ENCODE results near the gene APBA2. TPM values are rescaled to one million over a fixed set of nuclear protein-coding genes. Genes with fewer than 3 reads are reported as not detected.

Gene APBA2
- total and polyA plus RNA-seq, 2 donors from 2014 or later = 1.0 to 6.1 TPM

DNA sequence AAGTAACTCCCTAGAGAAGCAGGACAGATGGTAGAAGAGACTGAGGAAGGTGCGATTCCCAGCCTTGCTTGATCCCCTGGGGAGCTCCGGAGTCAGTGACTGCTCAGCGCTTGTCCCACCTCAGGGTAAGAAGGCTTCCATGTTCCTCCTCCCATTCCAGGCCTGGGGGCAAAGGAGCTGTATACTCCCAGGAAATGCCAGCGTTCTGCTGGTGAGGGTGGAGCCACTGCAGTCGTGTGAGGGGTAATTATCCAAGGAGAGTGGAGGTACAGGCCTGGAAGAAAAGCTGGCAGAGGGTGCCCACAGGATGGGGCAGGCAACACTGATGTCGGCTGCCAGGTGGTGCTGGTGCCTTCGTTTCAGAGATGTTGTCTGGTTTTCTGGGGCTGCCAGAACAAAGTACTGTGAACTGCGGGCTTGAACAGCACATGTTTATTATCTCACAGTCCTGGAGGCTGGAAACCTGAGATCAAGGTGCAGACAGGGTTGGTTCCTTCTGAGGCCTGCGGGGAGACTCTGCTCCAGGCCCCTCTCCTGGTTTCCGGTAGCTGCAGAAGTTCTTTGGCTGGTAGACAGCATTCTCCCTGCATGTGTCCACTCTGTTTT is 12.1 kb upstream of the APBA2 start:
- no peak overlapping the region for H3K4me3 ChIP-seq (ENCODE audit: low read length in 3 of 3)
- DNase-seq (peak in 3 of 5 donors; percentile 26 to 30 (median 27)), FAIRE-seq (no peak)
- TF ChIP-seq, protein P1, sequence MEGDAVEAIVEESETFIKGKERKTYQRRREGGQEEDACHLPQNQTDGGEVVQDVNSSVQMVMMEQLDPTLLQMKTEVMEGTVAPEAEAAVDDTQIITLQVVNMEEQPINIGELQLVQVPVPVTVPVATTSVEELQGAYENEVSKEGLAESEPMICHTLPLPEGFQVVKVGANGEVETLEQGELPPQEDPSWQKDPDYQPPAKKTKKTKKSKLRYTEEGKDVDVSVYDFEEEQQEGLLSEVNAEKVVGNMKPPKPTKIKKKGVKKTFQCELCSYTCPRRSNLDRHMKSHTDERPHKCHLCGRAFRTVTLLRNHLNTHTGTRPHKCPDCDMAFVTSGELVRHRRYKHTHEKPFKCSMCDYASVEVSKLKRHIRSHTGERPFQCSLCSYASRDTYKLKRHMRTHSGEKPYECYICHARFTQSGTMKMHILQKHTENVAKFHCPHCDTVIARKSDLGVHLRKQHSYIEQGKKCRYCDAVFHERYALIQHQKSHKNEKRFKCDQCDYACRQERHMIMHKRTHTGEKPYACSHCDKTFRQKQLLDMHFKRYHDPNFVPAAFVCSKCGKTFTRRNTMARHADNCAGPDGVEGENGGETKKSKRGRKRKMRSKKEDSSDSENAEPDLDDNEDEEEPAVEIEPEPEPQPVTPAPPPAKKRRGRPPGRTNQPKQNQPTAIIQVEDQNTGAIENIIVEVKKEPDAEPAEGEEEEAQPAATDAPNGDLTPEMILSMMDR (IDR thresholded peaks at IDR 0.05; ENCODE audit: borderline replicate concordance, extremely low read depth, insufficient read depth) = no peak
- no peaks in the 10 kb centered on the region for H3K36me3 ChIP-seq (ENCODE audit: control insufficient read depth in 2 of 3, insufficient read depth in 3 of 3, low read length in 3 of 3)
- no peak overlapping the region for H3K9ac ChIP-seq (ENCODE audit: low read length in 3 of 3)
- peaks cover 0 to 3% (median 0%) of the 10 kb centered on the region in 3 donors for H3K9me3 ChIP-seq (ENCODE audit: control insufficient read depth in 2 of 3, insufficient read depth in 1 of 3, low read length in 3 of 3)
- H3K27ac ChIP-seq (ENCODE audit: low read depth in 2 of 2, low read length in 2 of 2) = no peak overlapping the region
- H3K4me1 ChIP-seq (ENCODE audit: control insufficient read depth in 2 of 3, insufficient read depth in 2 of 3, low read depth in 1 of 3, low read length in 3 of 3) = no peaks in the 10 kb centered on the region
- no peaks in the 10 kb centered on the region for H3K27me3 ChIP-seq (ENCODE audit: control insufficient read depth, insufficient read depth, low read length)
- intact Hi-C loops (cut with DNase I) = no loop called here

DNA sequence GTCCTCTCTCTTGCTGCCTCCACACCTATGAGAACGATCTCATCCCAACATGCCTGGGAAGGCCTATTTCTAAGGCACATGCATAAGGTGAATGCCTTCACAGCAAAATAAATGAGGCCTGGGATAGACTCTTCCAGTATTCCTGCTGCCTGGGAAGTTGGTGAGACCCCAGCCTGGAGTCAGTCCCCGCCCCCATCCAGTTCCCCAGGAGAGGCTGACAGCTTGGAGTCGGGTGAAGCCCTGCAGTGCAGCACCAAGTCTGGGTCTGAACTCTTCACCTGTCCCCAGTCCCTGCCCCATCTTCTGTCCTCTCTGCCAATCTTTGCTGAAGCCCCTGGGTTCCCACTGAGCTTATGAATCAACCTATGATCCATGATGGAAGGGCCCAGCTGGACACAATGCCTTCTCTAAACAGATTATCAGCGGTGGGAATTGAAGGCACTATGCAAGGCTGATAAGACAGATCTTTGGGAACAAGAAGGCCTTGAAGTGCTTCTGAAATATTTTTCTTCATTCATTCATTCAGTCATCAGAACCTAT is 10.2 kb upstream of the APBA2 start:
- H3K36me3 ChIP-seq (ENCODE audit: control insufficient read depth in 2 of 3, insufficient read depth in 3 of 3, low read length in 3 of 3) = no peaks in the 10 kb centered on the region
- no peak for FAIRE-seq

DNA sequence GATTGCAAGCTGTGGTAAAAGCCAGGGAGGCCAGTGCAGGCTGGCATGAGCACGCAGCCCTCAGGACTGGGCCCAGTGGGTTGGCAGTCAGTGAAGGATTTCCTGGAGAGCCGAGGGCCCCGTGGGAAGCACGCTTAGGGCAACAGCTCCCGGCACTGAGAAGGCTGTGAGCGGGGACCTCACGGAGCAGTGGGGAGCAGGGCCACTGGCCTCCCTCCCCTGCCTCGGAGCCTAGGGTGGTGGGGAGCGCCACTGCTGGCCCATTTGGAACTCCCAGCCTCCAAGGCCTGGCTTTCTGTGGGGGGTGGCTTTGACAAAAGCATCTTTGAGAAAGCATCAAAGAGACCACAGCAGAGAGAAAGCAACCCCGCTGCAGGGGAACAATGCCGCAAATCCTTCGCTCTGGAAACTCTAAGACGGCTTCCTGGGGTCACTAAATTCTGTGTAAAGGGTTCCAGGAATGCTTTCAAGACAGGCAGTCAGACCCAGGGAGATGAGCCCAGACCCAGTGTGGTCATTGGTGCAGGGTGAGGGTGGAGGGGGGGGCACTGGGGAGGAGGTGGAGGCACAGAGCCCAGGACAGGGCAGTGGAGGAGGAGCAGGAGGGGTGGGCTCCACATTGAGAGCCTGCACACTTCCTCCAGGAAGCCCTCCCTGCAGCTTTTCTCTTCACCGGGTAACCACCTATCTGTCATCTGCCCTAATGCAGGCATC is 9.5 kb upstream of the APBA2 start:
- Histone ChIP-seq H3K27me3 (ENCODE audit: control insufficient read depth, insufficient read depth, low read length) (no peaks in the 10 kb centered on the region), H3K36me3 (ENCODE audit: control insufficient read depth in 2 of 3, insufficient read depth in 3 of 3, low read length in 3 of 3) (no peaks in the 10 kb centered on the region), H3K4me3 (ENCODE audit: low read length in 3 of 3) (no peak overlapping the region), H3K4me1 (ENCODE audit: control insufficient read depth in 2 of 3, insufficient read depth in 2 of 3, low read depth in 1 of 3, low read length in 3 of 3) (no peaks in the 10 kb centered on the region), H3K9me3 (ENCODE audit: control insufficient read depth in 2 of 3, insufficient read depth in 1 of 3, low read length in 3 of 3) (peaks cover 0 to 3% (median 0%) of the 10 kb centered on the region in 3 donors), H3K27ac (ENCODE audit: low read depth in 2 of 2, low read length in 2 of 2) (no peak overlapping the region), H3K9ac (ENCODE audit: low read length in 3 of 3) (no peak overlapping the region)
- intact Hi-C loops (cut with DNase I) = no loop called here
- DNase-seq (peak in 1 of 5 donors; percentile 47), FAIRE-seq (no peak)
- TF ChIP-seq, protein P1 (IDR thresholded peaks at IDR 0.05; ENCODE audit: borderline replicate concordance, extremely low read depth, insufficient read depth) = no peak

More for the DNA sequence above, 10.2 kb upstream of the APBA2 start:
- Histone ChIP-seq H3K27ac (ENCODE audit: low read depth in 2 of 2, low read length in 2 of 2) (no peak overlapping the region), H3K9me3 (ENCODE audit: control insufficient read depth in 2 of 3, insufficient read depth in 1 of 3, low read length in 3 of 3) (peaks cover 0 to 3% (median 0%) of the 10 kb centered on the region in 3 donors), H3K9ac (ENCODE audit: low read length in 3 of 3) (no peak overlapping the region), H3K27me3 (ENCODE audit: control insufficient read depth, insufficient read depth, low read length) (no peaks in the 10 kb centered on the region), H3K4me3 (ENCODE audit: low read length in 3 of 3) (no peak overlapping the region), H3K4me1 (ENCODE audit: control insufficient read depth in 2 of 3, insufficient read depth in 2 of 3, low read depth in 1 of 3, low read length in 3 of 3) (no peaks in the 10 kb centered on the region)
- DNase-seq = peak in 1 of 5 donors; percentile 27
- TF ChIP-seq, protein P1 (IDR thresholded peaks at IDR 0.05; ENCODE audit: borderline replicate concordance, extremely low read depth, insufficient read depth) = no peak
- intact Hi-C loops (cut with DNase I) = no loop called here
